Endothelial cell of umbilical vein (primary cell): Measurements from ENCODE around the gene BAG5. TPM values are rescaled to one million over a fixed set of nuclear protein-coding genes. Genes with fewer than 3 reads are reported as not detected.

Experiments
- BruUV-seq: library from RNA; stranded (reverse); fragments of 400-500 nt; replicated peaks from 2 replicates; lab custom pipeline; 2021; lab: Mats Ljungman, UMichigan
- CTCF ChIA-PET: fragments of 300-600, 350-600 bp; sonication (Branson Sonifier 250); formaldehyde crosslinking; loops from one replicate; lab custom pipeline; 2021; ENCODE audit warnings: antibody characterized with exemption, inconsistent platforms; lab: Charles Lee
- POLR2A ChIA-PET: fragments of 300-600, 350-600 bp; sonication (Branson Sonifier 250); formaldehyde crosslinking; loops from one replicate; lab custom pipeline; 2021; ENCODE audit warnings: antibody characterized with exemption, inconsistent platforms; lab: Charles Lee
- DNase-seq: peaks from one replicate; pipeline ENCODE4 v3.0.0-alpha.2; 2011; ENCODE audit warnings: low read depth, low spot score
- FAIRE-seq: peaks from 2 replicates; lab custom pipeline; 2011; peaks lifted over from hg19 to GRCh38; lab: Jason Lieb, UNC
- H2AFZ ChIP-seq: 2 replicates; pipeline ENCODE4 v1.6.0; 2012; ENCODE audit warnings: low read depth, low read length, control low read depth, inconsistent platforms
- H3K27ac ChIP-seq: 2 replicates; pipeline ENCODE4 v1.5.1; 2011; ENCODE audit warnings: low read depth, mild to moderate bottlenecking, control low read depth, low read length, moderate library complexity; ENCODE audit not compliant: insufficient read depth
- H3K27me3 ChIP-seq, 2 experiments: 2 replicates each; pipeline versions ENCODE4 v1.6.0 to v1.6.1; 2011; ENCODE audit warnings: low read length in 2 of 2, mixed read lengths in 1 of 2; ENCODE audit not compliant: control insufficient read depth in 2 of 2, insufficient read depth in 2 of 2
- H3K36me3 ChIP-seq, 2 experiments: 2 replicates in 1 of 2; 3 replicates in 1 of 2; pipeline ENCODE4 v1.5.1; 2011; ENCODE audit warnings: low read length in 2 of 2, mild to moderate bottlenecking in 1 of 2, moderate library complexity in 1 of 2; ENCODE audit not compliant: control insufficient read depth in 2 of 2, insufficient read depth in 2 of 2; ENCODE audit errors: extremely low read depth in 1 of 2
- H3K4me1 ChIP-seq: 3 replicates; pipeline ENCODE4 v1.5.1; 2011; ENCODE audit warnings: mild to moderate bottlenecking, low read length; ENCODE audit not compliant: control insufficient read depth, insufficient read depth; ENCODE audit errors: extremely low read depth
- H3K4me2 ChIP-seq: 2 replicates; pipeline ENCODE4 v1.6.1; 2011; ENCODE audit warnings: low read length, control low read depth, mixed read lengths; ENCODE audit not compliant: insufficient read depth
- H3K4me3 ChIP-seq, 3 experiments: fragments of 200-600 bp in 1 of 3; sonication (generic), shearing (Covaris generic) in 1 of 3; replicated peaks in 1 of 3; 2 replicates each; pipeline ENCODE4 v1.5.1; 2011 to 2016; ENCODE audit warnings: control low read depth in 3 of 3, low read length in 3 of 3, mild to moderate bottlenecking in 2 of 3, inconsistent platforms in 1 of 3, low read depth in 1 of 3, moderate library complexity in 1 of 3; ENCODE audit not compliant: insufficient read depth in 1 of 3
- H3K79me2 ChIP-seq: 2 replicates; pipeline ENCODE4 v1.6.0; 2012; ENCODE audit warnings: low read length, inconsistent platforms; ENCODE audit not compliant: control insufficient read depth, insufficient read depth
- H3K9ac ChIP-seq: replicated peaks from 2 replicates; pipeline ENCODE3; 2011; ENCODE audit warnings: low read length, control low read depth; ENCODE audit not compliant: insufficient read depth; ENCODE audit errors: extremely low read depth
- H3K9me1 ChIP-seq: replicated peaks from 3 replicates; pipeline ENCODE4 v1.6.0; 2011; ENCODE audit warnings: mild to moderate bottlenecking, low read length; ENCODE audit not compliant: control insufficient read depth, insufficient read depth; ENCODE audit errors: extremely low read depth
- H3K9me3 ChIP-seq: replicated peaks from 2 replicates; pipeline ENCODE4 v1.5.1; 2012; ENCODE audit warnings: low read length, inconsistent platforms; ENCODE audit not compliant: control insufficient read depth, insufficient read depth
- H4K20me1 ChIP-seq: replicated peaks from 2 replicates; pipeline ENCODE3; 2011; ENCODE audit warnings: mild to moderate bottlenecking, low read length; ENCODE audit not compliant: control insufficient read depth, insufficient read depth; ENCODE audit errors: extremely low read depth
- EZH2 ChIP-seq: IDR thresholded peaks from 2 replicates; pipeline ENCODE4 v1.6.1; 2012; ENCODE audit warnings: borderline replicate concordance, low read depth, mild to moderate bottlenecking, moderate library complexity, low read length, inconsistent platforms; ENCODE audit not compliant: severe bottlenecking
- FOS ChIP-seq: IDR thresholded peaks from 2 replicates; pipeline ENCODE4 v1.6.1; 2011; ENCODE audit warnings: mild to moderate bottlenecking, low read length, moderate library complexity, borderline replicate concordance; ENCODE audit not compliant: insufficient read depth
- GATA2 ChIP-seq: IDR thresholded peaks from 2 replicates; pipeline ENCODE4 v1.7.0; 2011; ENCODE audit warnings: low read depth, mild to moderate bottlenecking, moderate library complexity, mixed read lengths, low read length; ENCODE audit not compliant: insufficient read length, insufficient read depth
- JUN ChIP-seq: IDR thresholded peaks from 2 replicates; pipeline ENCODE4 v1.6.1; 2011; ENCODE audit warnings: borderline replicate concordance, low read depth; ENCODE audit not compliant: insufficient read length, insufficient read depth
- MYC ChIP-seq: IDR thresholded peaks from one replicate; pipeline ENCODE4 v1.6.1; 2011; ENCODE audit warnings: mild to moderate bottlenecking, low read depth, low read length
- POLR2A ChIP-seq: IDR thresholded peaks from 2 replicates; pipeline ENCODE4 v1.6.1; 2012; ENCODE audit warnings: low read depth, mild to moderate bottlenecking, control low read depth, low read length
- POLR2AphosphoS5 ChIP-seq: IDR thresholded peaks from 2 replicates; pipeline ENCODE4 v1.6.1; 2012; ENCODE audit warnings: low read depth, mild to moderate bottlenecking, control low read depth, low read length, moderate library complexity; ENCODE audit not compliant: insufficient read depth
- dilution Hi-C: fragments of 300-500 bp; cut with MboI; formaldehyde crosslinking; loops from one replicate; pipeline ENCODE4 v1.15.0; 2019; ENCODE audit warnings: low sequenced_read_pairs; ENCODE audit not compliant: extremely low pct_ligation_motif_present
- intact Hi-C: fragments of 100-400 bp; cut with micrococcal nuclease; formaldehyde crosslinking; loops from one replicate; pipeline ENCODE4 v1.10.0; 2022
- polyA plus RNA-seq, 4 experiments: library from polyadenylated mRNA; depleted of rRNA in 3 of 4; stranded (reverse) in 3 of 4; unstranded in 1 of 4; fragments of >200 nt; gene quantifications; 2 replicates each; pipeline versions ENCODE4 v1.2.1 to v1.2.3, GENCODE V29; 2011 to 2012; ENCODE audit warnings: missing spikeins in 1 of 4
- total RNA-seq: library from RNA; stranded (reverse); gene quantifications from 2 replicates; pipeline ENCODE4 v1.2.3, GENCODE V29; 2021
- TF ChIP-seq, protein P1 (sequence below): IDR thresholded peaks from 2 replicates; pipeline ENCODE4 v1.6.1; 2011; ENCODE audit not compliant: insufficient read depth, insufficient read length
- TF ChIP-seq, protein P2 (sequence below), 2 donors: IDR thresholded peaks; 1 replicate in 1 of 2; 2 replicates in 1 of 2; pipeline ENCODE4 v1.5.1; 2011; ENCODE audit warnings: low read length in 2 of 2, mild to moderate bottlenecking in 2 of 2, moderate library complexity in 2 of 2, control low read depth in 1 of 2, inconsistent platforms in 1 of 2, low read depth in 1 of 2; ENCODE audit not compliant: insufficient read depth in 1 of 2; ENCODE audit errors: extremely low read depth in 1 of 2

Gene BAG5
- total and polyA plus RNA-seq, 2 donors (not counting 3 experiments of a cell fraction or from before 2014, with no cell fraction given): 6.3 to 32.5 TPM

DNA sequence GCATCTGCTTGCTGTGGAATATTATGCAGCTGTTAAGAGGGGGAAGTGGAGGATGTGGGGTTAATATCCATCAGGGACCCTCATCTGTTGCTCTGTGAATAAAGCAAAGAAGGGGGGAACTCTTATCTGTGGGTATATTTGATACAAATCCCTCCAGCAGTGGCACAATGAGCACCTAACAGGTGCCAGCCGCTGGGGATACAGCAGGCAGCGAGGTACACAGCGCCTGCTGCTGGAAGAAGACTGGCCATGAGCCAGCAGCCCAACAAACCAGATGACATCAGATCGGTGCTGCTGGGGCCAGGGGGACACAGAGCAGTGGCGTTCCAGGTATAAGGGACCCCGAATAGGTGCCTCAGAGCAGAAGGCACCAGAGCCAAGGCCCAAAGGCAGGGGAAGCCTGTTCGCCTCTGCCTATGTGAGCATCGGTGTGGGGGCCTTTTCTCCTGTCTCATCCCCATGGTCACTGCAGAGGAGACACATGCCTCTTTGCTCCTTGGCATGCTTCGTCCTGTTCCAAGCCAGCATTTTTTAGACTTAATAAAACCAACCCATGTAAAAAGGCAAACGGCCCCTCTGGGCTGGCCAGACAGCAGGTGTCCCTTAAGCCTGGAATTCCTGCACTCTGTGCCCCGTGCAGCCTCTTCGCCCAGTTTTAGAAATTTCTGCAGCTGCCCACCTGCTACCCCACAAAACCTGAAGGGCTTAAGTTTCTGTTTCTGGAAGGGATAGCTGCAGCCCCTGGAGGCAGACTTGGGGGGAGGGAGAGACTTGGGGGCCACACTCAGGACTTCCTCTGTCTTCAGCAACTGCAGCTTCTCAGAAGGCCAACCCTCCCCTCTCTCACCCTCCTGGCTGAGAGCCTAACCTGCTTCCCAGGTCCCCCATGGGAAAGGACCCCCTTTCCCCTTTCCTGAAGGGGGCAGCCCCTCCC lies 38.2 kb downstream of the BAG5 start:
- FAIRE-seq: no peak
- H3K9ac ChIP-seq: no peak overlapping the region
- no peaks in the 10 kb centered on the region for H3K9me1 ChIP-seq
- H3K4me2 ChIP-seq: no peak overlapping the region
- TF ChIP-seq, protein P1, sequence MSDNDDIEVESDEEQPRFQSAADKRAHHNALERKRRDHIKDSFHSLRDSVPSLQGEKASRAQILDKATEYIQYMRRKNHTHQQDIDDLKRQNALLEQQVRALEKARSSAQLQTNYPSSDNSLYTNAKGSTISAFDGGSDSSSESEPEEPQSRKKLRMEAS: no peak
- TF ChIP-seq FOS (no peak), POLR2AphosphoS5 (no peak), EZH2 (no peak), JUN (no peak), MYC (no peak), POLR2A (no peak), GATA2 (no peak)
- TF ChIP-seq, protein P2, sequence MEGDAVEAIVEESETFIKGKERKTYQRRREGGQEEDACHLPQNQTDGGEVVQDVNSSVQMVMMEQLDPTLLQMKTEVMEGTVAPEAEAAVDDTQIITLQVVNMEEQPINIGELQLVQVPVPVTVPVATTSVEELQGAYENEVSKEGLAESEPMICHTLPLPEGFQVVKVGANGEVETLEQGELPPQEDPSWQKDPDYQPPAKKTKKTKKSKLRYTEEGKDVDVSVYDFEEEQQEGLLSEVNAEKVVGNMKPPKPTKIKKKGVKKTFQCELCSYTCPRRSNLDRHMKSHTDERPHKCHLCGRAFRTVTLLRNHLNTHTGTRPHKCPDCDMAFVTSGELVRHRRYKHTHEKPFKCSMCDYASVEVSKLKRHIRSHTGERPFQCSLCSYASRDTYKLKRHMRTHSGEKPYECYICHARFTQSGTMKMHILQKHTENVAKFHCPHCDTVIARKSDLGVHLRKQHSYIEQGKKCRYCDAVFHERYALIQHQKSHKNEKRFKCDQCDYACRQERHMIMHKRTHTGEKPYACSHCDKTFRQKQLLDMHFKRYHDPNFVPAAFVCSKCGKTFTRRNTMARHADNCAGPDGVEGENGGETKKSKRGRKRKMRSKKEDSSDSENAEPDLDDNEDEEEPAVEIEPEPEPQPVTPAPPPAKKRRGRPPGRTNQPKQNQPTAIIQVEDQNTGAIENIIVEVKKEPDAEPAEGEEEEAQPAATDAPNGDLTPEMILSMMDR (IDR thresholded peaks at IDR 0.05; ENCODE audit: extremely low read depth in 1 of 2, insufficient read depth in 1 of 2, low read depth in 1 of 2, low read length in 2 of 2): no peak
- dilution Hi-C loops: no loop called here
- no TSS peak for BruUV-seq
- H3K27me3 ChIP-seq: peaks cover 19 to 34% of the 10 kb centered on the region in 2 experiments
- intact Hi-C loops: no loop called here
- CTCF ChIA-PET: no interaction called here
- no peaks in the 10 kb centered on the region for H3K36me3 ChIP-seq
- peaks cover 8% of the 10 kb centered on the region for H3K4me1 ChIP-seq
- H4K20me1 ChIP-seq: no peaks in the 10 kb centered on the region
- no peak overlapping the region for H2AFZ ChIP-seq
- no peaks in the 10 kb centered on the region for H3K9me3 ChIP-seq
- H3K4me3 ChIP-seq: no peak overlapping the region
- H3K27ac ChIP-seq: no peak overlapping the region
- no peak for DNase-seq
- H3K79me2 ChIP-seq: peaks cover under 1% of the 10 kb centered on the region
- POLR2A ChIA-PET: no interaction called here
